PC-9 (cell line): ENCODE data around the gene CDH26. TPM values are rescaled to one million over a fixed set of nuclear protein-coding genes. Genes with fewer than 3 reads are reported as not detected.

Source experiments
- BruUV-seq: library from RNA; stranded (reverse); fragments of 400-500 nt; replicated peaks from 2 replicates; lab custom pipeline; 2021; lab: Mats Ljungman, UMichigan
- CTCF ChIA-PET: fragments of 300-600 bp; sonication (Branson Sonifier 250); formaldehyde crosslinking; loops from one replicate; lab custom pipeline; 2022; ENCODE audit warnings: antibody characterized with exemption; lab: Charles Lee
- POLR2A ChIA-PET: fragments of 300-600 bp; sonication (Branson Sonifier 250); formaldehyde crosslinking; loops from one replicate; lab custom pipeline; 2022; ENCODE audit warnings: antibody characterized with exemption; ENCODE audit not compliant: unreplicated experiment; lab: Charles Lee
- DNase-seq, 2 experiments: peaks; one replicate each; pipeline versions ENCODE4 v3.0.0 to v3.0.0-alpha.2; 2015 to 2022; ENCODE audit warnings: mixed read lengths in 1 of 2
- H2AFZ ChIP-seq: fragments of 200-600 bp; sonication (generic); 2 replicates; pipeline ENCODE4 v1.8.1; 2017; ENCODE audit warnings: antibody characterized with exemption
- H3F3A ChIP-seq: fragments of 200-600 bp; sonication (generic); 2 replicates; pipeline ENCODE4 v1.8.1; 2017; ENCODE audit warnings: antibody characterized with exemption, mild to moderate bottlenecking, low read depth; ENCODE audit not compliant: insufficient read depth
- H3K27ac ChIP-seq: fragments of 200-600 bp; sonication (generic); 2 replicates; pipeline ENCODE4 v1.6.1; 2016; ENCODE audit warnings: mixed run types
- H3K27me3 ChIP-seq: fragments of 200-600 bp; sonication (generic); 2 replicates; pipeline ENCODE4 v1.6.1; 2016; ENCODE audit warnings: low read depth, mixed run types; ENCODE audit not compliant: insufficient read depth
- H3K36me3 ChIP-seq: fragments of 200-600 bp; sonication (generic); 2 replicates; pipeline ENCODE4 v1.6.1; 2016; ENCODE audit warnings: low read depth, mixed run types
- H3K4me1 ChIP-seq: fragments of 200-600 bp; sonication (generic); replicated peaks from 2 replicates; pipeline ENCODE4 v1.6.1; 2016; ENCODE audit warnings: mixed run types; ENCODE audit not compliant: insufficient read depth
- H3K4me2 ChIP-seq: fragments of 200-600 bp; sonication (generic); 2 replicates; pipeline ENCODE4 v1.6.1; 2017; ENCODE audit warnings: mixed run types
- H3K4me3 ChIP-seq: fragments of 200-600 bp; sonication (generic); 2 replicates; pipeline ENCODE4 v1.6.1; 2016; ENCODE audit warnings: mixed run types
- H3K79me2 ChIP-seq: fragments of 200-600 bp; sonication (generic); 2 replicates; pipeline ENCODE4 v1.6.1; 2017; ENCODE audit warnings: low read depth, mixed run types
- H3K9me2 ChIP-seq: fragments of 200-600 bp; sonication (generic); 2 replicates; pipeline ENCODE4 v1.8.1; 2017; ENCODE audit warnings: mild to moderate bottlenecking; ENCODE audit not compliant: insufficient read depth
- H3K9me3 ChIP-seq: fragments of 200-600 bp; sonication (generic); 2 replicates; pipeline ENCODE4 v1.8.1; 2016; ENCODE audit warnings: low read depth; ENCODE audit not compliant: insufficient read depth
- H4K20me1 ChIP-seq: fragments of 200-600 bp; sonication (generic); 2 replicates; pipeline ENCODE4 v1.8.1; 2017; ENCODE audit not compliant: insufficient read depth
- CTCF ChIP-seq: fragments of 200-600 bp; sonication (generic); conservative IDR thresholded peaks from 2 replicates; pipeline ENCODE4 v1.6.1; 2017; ENCODE audit warnings: mixed run types, antibody characterized with exemption, mild to moderate bottlenecking, moderate library complexity
- EZH2 ChIP-seq: fragments of 200-600 bp; sonication (generic); IDR thresholded peaks from 2 replicates; pipeline ENCODE4 v1.8.0; 2017; ENCODE audit warnings: antibody characterized with exemption, low read depth
- intact Hi-C: fragments of 100-400 bp; cut with micrococcal nuclease; formaldehyde crosslinking; loops from one replicate; pipeline ENCODE4 v1.10.0; 2022; ENCODE audit not compliant: unreplicated experiment
- total RNA-seq: library from RNA; stranded (reverse); gene quantifications from 2 replicates; pipeline ENCODE4 v1.2.3, GENCODE V29; 2021

Gene CDH26
- total RNA-seq, 1 experiment from 2014 or later, result 1.1 TPM

GRCh38 chr20:60021104-60021503 lies 62.9 kb downstream of the CDH26 start:
- H2AFZ ChIP-seq, result no peak overlapping the region
- no peaks in the 10 kb centered on the region for H3K36me3 ChIP-seq
- H3K9me2 ChIP-seq, result no peaks in the 10 kb centered on the region
- no peaks in the 10 kb centered on the region for H3K4me1 ChIP-seq
- no peaks in the 10 kb centered on the region for H3K9me3 ChIP-seq
- BruUV-seq, result no TSS peak
- intact Hi-C loops, result no loop called here
- no peaks in the 10 kb centered on the region for H4K20me1 ChIP-seq
- H3K27me3 ChIP-seq, result no peaks in the 10 kb centered on the region
- H3K27ac ChIP-seq, result no peak overlapping the region
- H3K79me2 ChIP-seq, result no peaks in the 10 kb centered on the region
- ChIA-PET POLR2A (no interaction called here), CTCF (no interaction called here)
- peak in 1 of 2 experiments; percentile 8 for DNase-seq
- TF ChIP-seq EZH2 (no peak), CTCF (no peak)
- no peak overlapping the region for H3K4me3 ChIP-seq
- H3F3A ChIP-seq, result no peaks in the 10 kb centered on the region
- H3K4me2 ChIP-seq, result no peak overlapping the region

GRCh38 chr20:60022849-60023248 lies 64.6 kb downstream of the CDH26 start:
- H4K20me1 ChIP-seq, result no peaks in the 10 kb centered on the region
- H3K79me2 ChIP-seq, result no peaks in the 10 kb centered on the region
- no peaks in the 10 kb centered on the region for H3K4me1 ChIP-seq
- H3K27ac ChIP-seq, result no peak overlapping the region
- no peak overlapping the region for H3K4me2 ChIP-seq
- no peaks in the 10 kb centered on the region for H3K27me3 ChIP-seq
- H3K9me2 ChIP-seq, result no peaks in the 10 kb centered on the region
- BruUV-seq, result no TSS peak
- H3K36me3 ChIP-seq, result no peaks in the 10 kb centered on the region
- H2AFZ ChIP-seq, result no peak overlapping the region
- TF ChIP-seq EZH2, result no peak
- intact Hi-C loops, result no loop called here
- no peaks in the 10 kb centered on the region for H3K9me3 ChIP-seq
- no peaks in the 10 kb centered on the region for H3F3A ChIP-seq
- H3K4me3 ChIP-seq, result no peak overlapping the region
- ChIA-PET POLR2A (no interaction called here), CTCF (no interaction called here)
- DNase-seq, result no peak

- no TSS peak for BruUV-seq
- CTCF ChIA-PET, result interaction anchor here (0.7 kb wide), 1 partner anchor 1084 kb away, joined by 3 read pairs; no protein-coding TSS in a partner anchor
These were observed 66.0 kb downstream of the CDH26 start for GRCh38 chr20:60024245-60024644.

More at GRCh38 chr20:60024245-60024644, 66.0 kb downstream of the CDH26 start:
- Histone ChIP-seq H3K27ac (no peak overlapping the region), H3K4me3 (no peak overlapping the region), H3F3A (no peaks in the 10 kb centered on the region), H3K4me1 (no peaks in the 10 kb centered on the region), H4K20me1 (no peaks in the 10 kb centered on the region), H3K9me2 (no peaks in the 10 kb centered on the region), H2AFZ (no peak overlapping the region), H3K4me2 (no peak overlapping the region), H3K27me3 (no peaks in the 10 kb centered on the region), H3K9me3 (no peaks in the 10 kb centered on the region), H3K79me2 (no peaks in the 10 kb centered on the region), H3K36me3 (no peaks in the 10 kb centered on the region)
- POLR2A ChIA-PET, result no interaction called here
- intact Hi-C loops, result no loop called here
- DNase-seq, result no peak
- TF ChIP-seq CTCF (no peak), EZH2 (no peak)
